Suppressor macrophage treated with lipopolysaccharide for 1 hour (primary cell): Measurements from ENCODE around the gene REXO4.
A peak's percentile ranks its signal among the peaks of the same experiment; 100 is the strongest.

Experiments
- DNase-seq, 3 donors: peaks; one replicate each; pipeline ENCODE4 v3.0.0-alpha.2; 2020 to 2022

Gene REXO4

DNA sequence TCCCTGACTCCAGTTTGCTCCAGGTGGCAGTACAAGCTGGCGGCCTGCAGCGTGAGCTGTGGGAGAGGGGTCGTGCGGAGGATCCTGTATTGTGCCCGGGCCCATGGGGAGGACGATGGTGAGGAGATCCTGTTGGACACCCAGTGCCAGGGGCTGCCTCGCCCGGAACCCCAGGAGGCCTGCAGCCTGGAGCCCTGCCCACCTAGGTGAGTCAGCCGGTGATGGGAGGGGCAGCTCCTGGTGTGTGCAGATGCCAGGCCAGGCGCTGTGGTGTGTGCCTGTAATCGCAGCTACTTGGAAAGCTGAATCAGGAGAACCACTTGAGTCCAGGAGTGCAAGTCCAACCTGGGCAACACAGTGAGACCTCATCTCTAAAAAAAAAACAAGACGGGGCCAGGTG, 31.9 kb upstream of the REXO4 start:
- no peak for DNase-seq

DNA sequence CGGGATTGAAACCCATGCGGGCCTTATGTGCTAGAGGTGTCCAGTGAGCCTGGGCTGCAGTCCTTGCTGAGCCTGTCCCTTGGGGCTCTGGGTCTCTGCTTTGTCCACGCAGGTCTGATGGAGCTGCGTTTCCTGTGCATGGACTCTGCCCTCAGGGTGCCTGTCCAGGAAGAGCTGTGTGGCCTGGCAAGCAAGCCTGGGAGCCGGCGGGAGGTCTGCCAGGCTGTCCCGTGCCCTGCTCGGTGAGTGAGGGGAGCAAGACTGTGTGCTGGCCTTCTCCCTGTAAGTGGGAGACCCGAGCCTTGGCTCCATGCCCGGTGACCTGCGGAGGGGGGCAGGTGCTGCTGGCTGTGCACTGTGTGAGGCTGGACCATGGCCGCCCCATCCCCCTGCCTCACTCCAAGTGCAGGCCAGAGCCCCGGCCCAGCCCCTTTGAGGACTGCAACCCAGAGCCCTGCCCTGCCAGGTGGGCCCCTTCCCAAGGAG, 30.7 kb upstream of the REXO4 start:
- no peak for DNase-seq

DNA sequence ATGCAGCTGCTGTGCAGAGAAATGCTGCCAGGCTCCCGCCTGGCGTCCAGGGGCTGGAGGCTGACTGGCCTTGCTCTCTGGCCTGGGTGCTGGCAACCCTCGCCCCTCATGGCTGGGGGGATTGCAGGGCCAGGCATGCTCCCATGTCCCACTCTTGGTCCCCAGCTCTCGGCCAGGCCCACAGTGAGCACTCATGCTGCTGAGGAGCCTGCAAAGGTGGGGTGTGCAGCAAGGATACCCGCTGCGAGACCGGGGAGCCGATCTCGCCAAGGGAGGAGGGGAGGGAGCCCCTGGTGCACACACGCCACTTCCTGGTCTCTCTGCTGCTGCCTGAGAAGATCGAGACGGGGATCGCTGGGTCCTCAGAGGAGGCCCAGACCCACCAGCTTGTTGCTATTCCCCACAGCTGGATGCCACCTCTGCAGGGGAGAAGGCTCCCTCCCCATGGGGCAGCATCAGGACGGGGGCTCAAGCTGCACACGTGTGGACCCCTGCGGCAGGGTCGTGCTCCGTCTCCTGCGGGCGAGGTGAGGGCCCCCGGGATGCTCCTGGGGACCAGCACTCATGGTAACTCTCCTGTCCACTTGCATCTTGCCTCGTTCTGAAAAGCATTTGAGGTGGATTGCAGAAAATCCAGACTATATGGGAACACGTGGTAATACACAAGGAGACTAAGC, 27.6 kb upstream of the REXO4 start:
- DNase-seq, result no peak

DNA sequence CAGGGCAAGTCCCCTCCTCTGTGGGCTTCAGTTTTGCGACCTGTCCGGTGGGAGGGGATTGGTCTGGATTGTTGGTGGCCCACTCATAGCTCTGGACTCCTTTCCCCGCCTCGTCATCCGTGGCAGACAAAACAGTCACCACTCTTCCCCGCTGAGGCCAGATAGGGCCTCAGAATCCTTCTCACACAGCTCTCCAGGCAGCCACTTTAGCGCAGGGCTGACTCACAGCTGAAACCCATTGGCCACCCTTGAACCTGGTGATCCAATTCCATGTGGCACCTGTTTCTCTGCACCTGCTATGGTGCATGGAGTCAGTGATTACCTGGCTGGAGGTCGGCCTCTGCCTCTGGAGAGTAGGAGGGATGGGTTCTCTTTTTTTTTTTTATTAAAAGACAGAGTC, 26.2 kb upstream of the REXO4 start:
- no peak for DNase-seq

DNA sequence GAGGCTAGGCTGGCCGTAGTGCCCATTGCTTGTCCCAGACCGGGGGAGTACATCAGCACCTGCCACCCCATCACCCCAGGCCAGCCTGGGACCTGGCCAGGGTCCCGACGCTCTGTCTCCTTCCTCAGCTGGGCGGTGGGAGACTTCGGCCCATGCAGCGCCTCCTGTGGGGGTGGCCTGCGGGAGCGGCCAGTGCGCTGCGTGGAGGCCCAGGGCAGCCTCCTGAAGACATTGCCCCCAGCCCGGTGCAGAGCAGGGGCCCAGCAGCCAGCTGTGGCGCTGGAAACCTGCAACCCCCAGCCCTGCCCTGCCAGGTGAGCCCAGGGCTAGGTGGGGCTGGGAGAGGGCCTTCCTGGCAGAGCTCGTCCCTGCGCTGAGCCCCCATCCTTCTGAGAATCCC, 25.4 kb upstream of the REXO4 start:
- DNase-seq, result no peak

DNA sequence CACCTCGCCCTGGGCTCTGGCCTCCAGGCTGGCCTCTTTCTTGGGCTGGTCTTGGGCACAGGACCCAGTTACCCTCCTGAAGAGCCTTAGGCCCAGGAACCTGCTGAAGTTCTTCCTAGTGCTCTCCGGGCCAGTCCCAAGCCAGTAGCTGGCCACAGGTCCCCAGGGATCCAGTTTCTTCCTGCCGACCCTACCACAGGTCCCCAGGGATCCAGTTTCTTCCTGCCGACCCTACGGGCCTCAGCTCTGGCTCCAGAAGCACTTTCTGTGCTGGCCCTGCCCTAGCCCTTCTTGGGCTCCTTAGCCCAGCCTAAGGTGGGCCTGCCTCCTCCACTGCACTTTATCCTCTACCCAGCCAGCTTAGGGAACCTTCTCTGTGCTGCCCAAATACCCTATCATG, 23.8 kb upstream of the REXO4 start:
- DNase-seq, result no peak

DNA sequence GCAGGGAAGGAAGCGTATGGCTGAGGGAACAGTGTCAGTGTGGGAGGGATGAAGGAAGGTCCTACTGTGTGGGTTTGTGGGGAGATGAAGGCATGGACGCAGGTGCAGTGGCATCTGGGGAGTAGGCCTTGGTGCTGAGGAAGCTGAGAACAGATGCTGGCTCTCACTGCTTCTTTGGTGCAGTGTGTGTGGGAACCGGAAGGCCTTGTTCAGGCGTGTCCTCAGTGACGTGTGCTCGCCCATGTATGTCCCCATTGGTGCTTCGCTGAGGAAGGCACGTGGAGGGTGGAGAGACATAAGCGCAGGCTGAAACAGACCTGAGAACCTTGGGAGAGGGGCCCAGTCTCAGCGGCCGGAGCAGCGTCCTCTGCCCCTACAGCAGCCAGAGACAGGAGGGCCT, 23.1 kb upstream of the REXO4 start:
- DNase-seq, result no peak

DNA sequence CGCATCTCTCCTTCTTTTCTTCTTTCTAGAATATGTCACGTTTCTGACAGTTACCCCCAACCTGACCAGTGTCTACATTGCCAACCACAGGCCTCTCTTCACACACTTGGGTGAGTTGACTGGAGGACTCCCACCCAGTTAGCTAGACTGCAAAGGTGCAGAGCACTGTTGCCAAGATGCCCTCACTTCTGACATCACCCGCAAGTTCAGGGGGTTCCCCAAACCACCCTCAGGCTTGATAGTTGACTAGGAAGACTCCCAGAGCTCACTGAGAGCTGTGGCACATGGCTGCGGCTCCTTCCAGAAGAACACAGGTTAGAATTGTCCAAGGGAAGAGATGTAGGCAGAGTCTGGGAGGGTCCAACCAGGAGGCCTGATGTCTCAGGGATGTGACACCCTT, 21.5 kb upstream of the REXO4 start:
- no peak for DNase-seq

DNA sequence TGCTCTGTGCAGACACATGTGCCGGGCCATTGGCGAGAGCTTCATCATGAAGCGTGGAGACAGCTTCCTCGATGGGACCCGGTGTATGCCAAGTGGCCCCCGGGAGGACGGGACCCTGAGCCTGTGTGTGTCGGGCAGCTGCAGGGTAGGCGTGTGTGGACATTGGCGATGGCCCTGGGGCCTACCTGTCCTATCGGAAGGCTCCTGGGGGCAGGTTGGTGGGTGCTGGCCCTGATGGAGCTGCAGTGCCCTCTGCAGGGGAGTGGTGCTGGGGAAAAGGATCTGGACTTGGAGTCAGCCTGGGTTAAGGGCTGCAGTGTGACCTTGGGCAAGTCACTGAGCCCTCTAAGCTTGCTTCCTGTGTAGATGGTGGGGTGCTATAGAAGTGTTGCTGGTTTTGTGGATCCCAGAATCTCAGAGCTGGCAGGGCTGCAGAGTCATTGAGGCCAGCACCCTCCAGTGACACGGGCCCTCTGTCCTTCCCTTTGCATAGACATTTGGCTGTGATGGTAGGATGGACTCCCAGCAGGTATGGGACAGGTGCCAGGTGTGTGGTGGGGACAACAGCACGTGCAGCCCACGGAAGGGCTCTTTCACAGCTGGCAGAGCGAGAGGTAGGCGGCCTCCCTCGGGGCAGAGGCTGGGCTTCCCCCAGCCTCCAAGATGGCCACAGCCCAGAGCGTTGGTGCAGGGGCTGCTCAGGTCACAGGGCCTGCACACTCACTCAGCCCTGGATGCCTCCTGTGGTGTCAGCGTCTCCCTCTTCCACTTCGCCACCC, 20.1 kb upstream of the REXO4 start:
- peak in 1 of 3 donors; percentile 24 for DNase-seq

DNA sequence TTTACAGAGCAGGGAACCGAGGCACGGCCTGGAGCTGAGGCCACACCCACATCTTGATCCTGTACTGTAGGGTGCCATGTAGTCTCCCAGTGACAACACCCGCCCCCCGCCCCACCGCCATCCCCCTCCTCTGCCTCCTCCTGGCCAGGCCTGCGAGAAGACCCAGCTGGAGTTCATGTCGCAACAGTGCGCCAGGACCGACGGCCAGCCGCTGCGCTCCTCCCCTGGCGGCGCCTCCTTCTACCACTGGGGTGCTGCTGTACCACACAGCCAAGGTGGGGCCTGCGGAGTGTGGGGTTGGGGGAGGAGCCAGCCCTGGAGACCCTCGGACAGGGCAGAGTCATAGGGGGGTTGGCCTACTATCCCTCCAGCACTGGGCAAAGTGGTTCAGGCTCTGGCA, 18.9 kb upstream of the REXO4 start:
- DNase-seq, result no peak

DNA sequence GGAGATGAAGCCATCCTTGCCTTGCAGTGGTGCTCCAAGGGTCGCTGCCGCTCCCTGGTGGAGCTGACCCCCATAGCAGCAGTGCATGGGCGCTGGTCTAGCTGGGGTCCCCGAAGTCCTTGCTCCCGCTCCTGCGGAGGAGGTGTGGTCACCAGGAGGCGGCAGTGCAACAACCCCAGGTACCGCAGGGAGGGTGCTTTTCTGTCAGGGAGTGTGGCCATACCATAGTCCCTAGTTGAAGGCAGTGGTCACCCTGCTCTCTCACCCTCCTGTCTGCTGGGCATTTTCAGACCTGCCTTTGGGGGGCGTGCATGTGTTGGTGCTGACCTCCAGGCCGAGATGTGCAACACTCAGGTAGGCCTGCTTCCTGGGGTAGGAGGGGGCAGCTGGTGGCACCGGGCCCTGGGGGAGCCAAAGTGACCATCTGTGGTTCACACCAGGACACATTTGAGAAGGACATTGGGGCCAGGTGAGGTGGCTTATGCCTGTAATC, 15.6 kb upstream of the REXO4 start:
- DNase-seq, result no peak

DNA sequence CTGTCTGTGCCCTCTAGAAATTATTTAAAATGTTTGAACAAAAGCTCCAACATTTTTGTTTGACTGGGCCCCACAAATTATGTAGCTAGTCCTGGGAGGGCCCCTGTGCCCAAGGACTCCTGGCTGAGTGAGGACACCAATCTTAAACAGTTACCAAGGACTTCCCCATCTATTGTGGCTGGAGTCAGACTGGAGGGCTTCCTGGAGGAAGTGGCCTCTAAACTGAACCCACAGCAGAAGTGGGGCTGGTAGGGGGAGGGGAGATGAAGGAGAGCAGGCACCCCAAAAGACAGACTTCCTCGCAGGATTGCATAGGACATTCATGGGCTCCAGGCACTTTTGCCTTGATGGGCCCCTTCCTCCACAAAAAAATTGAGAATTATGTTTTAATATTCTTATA, 12.4 kb upstream of the REXO4 start:
- no peak for DNase-seq

DNA sequence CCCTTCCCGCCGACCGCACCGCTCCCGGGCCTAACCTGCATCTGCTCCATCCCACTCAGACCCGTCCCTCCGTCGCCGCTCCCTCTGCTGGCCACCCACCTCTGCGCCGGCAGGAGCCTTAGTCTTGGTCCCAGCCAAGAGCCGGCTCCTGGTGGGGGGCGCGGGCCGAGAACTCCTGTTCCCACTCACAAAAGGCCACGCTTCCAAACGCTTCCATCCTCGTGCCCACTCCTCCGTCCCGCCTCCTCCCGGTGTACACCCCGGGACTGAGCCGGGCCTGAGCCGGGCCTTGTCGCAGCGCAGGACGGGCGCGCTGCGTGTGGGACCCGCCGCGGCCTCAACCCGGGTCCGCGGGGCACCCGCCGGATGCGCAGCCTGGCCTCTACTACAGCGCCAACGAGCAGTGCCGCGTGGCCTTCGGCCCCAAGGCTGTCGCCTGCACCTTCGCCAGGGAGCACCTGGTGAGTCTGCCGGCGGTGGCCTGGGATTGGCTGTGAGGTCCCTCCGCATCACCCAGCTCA, 11.9 kb upstream of the REXO4 start:
- peak in 1 of 3 donors; percentile 19 for DNase-seq

DNA sequence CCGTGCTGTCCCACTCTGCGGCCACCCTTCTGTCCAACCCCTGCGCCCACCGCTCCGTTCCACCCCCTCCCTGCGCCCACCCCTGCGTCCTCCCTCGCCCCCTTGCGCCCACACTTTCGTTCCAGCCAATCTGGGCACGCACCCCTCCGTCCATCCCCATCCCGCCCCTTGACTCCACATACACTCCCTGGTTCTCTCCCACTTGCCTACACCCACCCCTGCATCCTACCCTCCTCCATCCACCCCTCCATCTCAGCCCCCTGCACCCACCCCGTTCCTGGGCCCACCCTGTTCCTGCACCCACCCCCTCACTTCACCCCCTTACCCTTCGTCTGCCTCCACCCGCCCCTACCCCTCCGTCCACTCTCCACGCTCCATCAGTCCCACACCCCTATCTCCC, 11.4 kb upstream of the REXO4 start:
- no peak for DNase-seq

DNA sequence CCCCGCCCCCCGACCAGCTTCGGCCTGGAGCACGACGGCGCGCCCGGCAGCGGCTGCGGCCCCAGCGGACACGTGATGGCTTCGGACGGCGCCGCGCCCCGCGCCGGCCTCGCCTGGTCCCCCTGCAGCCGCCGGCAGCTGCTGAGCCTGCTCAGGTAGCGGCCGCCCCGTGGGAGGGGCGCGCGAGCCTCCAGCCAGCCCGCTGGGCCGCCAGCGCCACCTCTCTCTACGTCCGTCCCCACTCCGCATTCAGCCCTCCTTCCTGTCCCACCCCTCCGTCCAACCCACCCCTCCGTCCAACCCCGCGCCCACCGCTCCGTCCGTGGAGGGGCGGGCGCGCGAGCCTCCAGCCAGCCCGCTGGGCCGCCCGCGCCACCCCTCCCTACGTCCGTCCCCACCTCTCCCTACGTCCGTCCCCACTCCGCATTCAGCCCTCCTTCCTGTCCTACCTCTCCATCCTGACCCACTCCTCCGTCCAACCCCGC, 10.8 kb upstream of the REXO4 start:
- DNase-seq, result peak in 1 of 3 donors; percentile 10

DNA sequence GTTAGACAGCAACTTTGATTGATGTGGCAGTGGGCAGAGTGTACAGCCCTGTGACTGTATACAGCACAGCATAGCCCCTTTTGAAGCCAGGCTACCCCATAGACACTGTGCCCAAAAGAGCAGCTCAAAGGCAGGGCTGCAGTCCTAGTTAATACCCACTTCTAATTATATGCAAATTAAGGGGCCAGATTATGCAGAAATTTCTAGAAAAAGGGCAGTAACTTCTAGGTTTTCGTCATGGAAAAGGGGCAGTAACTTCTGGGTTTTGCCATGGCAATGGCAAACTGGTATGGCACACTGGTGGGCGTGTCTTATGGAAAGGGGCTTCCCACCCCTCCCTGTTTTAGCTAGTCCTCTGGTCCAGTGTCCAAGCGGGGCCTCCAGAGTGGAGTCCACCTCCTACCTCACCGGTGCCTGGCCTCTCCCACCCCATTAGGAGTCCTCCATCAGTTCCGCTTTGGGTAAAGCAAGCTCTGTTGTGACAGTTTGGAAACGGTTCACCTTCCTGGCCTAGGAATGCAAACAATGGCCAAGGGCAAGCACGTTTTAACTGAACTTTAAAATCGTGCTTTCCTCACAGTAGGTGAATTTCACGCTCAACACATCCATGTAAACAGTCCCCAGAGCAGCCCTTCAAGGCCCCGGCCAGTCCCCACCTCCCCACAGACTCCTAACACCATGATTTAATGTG, 10.0 kb upstream of the REXO4 start:
- DNase-seq, result no peak

DNA sequence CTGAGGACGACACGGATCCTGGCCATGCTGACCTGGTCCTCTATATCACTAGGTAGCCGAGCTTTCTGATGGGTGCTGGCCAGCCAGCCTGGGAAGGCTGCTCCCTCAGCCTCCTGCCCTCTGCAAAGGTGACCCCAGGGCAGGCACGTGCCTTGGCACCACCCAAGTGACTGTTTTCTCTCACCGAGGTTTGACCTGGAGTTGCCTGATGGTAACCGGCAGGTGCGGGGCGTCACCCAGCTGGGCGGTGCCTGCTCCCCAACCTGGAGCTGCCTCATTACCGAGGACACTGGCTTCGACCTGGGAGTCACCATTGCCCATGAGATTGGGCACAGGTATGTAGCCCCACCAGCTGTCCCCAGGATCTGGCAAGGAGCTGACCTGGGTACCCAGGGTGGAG, 8.2 kb upstream of the REXO4 start:
- DNase-seq, result no peak

DNA sequence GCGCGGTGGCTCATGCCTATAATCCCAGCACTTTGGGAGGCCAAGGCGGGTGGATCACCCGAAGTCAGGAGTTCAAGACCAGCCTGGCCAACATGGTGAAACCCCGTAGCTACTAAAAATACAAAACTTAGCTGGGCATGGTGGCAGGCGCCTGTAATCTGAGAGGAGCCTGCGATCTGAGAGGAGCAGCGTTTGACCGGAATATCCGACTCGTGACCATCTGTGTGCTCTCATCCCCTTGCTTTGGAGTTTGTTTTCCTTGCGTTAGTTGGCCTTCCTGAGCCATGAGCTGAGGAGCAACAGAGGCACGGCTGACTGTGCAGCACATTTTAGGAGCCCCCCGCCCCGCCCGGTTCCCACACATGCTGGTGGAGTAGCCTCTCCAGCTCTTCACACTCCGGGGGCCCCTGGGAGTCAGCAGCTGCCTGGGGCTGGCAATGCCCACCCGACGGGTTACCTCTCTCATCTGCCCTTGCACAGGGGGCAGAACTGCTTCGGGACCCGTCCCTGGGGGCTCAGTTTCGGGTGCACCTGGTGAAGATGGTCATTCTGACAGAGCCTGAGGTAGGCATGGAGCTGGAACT, 7.3 kb upstream of the REXO4 start:
- no peak for DNase-seq

DNA sequence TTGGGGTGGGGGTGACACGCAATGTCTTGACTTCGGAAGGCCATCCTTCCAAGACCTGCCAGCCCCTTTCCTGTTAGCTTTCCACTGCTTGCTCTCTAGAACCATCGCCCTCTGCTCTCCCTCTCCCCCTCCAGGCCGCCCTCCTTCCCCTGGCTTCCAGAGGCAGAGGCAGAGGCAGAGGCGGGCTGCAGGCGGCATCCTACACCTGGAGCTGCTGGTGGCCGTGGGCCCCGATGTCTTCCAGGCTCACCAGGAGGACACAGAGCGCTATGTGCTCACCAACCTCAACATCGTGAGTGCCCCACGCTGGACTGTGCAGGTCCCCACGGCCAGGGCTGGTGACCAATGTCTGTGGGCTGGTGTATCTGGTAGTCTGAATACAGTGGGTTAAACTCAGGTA, 6.4 kb upstream of the REXO4 start:
- no peak for DNase-seq

DNA sequence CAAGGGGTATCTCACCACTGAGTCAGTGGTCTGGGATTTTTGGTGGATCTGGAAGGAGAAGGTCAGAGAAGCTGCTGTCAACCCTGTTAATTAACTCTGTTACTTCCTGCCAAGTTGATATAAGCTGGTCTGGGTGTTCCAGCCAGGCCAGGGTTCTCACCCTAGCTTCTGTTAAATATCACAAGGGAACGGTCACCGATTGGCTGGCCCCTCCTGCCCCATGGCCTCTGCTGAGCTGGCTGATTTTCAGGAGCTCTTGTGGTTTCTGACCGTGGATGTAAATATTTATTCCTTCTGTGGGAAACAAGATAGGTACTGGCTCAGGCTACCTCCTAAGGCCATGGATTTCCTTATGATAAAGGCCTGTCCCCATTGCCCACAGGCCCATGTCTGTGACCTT, 5.4 kb upstream of the REXO4 start:
- no peak for DNase-seq

DNA sequence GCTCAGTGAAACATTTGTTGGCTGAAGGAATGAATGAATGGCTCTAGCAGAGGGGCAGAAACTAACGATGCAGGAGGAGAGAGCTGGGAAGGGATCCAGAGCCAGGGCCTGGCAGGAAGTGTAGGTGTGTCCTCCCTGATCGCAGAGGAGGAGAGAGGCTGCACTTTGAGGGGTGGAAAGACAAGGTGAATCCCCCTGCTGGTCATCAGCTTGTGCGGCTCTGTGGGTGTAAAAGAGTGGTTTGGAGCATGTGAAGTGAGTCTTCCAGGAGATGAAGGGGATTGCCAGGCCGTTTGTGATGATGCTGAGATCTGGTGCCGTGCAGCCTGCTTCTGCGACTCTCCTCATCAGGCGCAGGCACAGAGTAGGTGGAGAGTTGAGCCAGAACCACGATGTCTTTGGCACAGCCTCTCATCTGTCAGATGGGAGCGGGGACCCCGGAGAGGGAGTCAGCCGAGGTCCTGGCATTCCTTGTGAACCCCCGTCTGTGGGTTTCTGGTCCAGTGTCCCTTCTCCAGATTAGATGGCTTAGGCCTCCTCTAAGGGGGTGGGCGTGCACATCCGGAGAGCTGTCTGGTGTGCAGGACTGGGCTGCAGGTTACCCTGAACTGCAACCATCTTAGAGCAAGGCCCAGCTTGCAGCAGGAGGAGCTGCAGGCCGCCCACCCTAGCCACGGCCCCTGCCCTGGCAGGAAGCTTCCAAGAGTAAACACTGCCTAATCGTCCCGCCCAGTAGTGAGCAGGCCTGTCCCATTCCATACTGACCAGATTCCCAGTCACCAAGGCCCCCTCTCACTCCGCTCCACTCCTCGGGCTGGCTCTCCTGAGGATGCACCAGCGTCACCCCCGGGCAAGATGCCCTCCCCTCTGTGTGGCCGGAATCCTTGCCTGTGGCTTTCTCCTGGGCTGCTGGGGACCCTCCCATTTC, 4.1 kb upstream of the REXO4 start, which contains the start of gene ADAMTS13:
ADAMTS13 (plus strand) TSS at position 753 of the 928 bp plus-strand sequence; CDS start at position 830, 77 bp downstream.
- peak; percentile 23 to 36 (median 32) for DNase-seq

DNA sequence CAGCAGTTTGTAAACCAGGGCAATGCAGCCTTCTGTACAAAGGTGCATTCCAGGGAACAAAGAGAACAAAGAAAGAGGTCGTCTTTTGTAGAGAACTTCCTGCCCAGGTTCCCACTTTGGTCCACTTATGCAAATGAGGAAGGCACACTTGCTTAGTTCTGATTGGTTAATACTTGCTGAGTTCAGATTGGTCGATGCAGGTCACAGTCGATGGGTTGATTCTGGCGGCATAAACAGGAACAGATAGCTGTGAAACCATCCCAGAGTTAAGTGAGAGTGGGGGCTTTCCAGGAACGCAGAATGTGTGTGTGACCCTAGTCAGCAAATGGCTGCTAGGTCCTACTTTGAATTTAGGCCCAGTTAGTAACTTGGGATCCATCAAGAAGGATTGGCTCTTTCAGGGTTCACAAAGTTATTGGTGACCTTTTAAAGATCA, 2.6 kb upstream of the REXO4 start:
- DNase-seq, result peak; percentile 51 to 63 (median 56)
